GM12864 (cell line): ENCODE results near the gene RCAN1.

Experiments
- DNase-seq: peaks from one replicate; pipeline ENCODE4 v3.0.0-alpha.2; 2011; ENCODE audit warnings: low read depth
- H3K4me3 ChIP-seq: 2 replicates; pipeline ENCODE4 v1.5.1; 2011; ENCODE audit warnings: mild to moderate bottlenecking, low read depth, low read length, control low read depth
- TF ChIP-seq, protein P1 (sequence below): IDR thresholded peaks from 2 replicates; pipeline ENCODE4 v1.5.1; 2011; ENCODE audit warnings: low read depth, mild to moderate bottlenecking, moderate library complexity, low read length, control low read depth, inconsistent platforms; ENCODE audit errors: missing control alignments

The RCAN1 gene

GRCh38 chr21:34543017-34543416 is 71.9 kb downstream of the RCAN1 start:
- DNase-seq: no peak
- H3K4me3 ChIP-seq: no peak overlapping the region
- TF ChIP-seq, protein P1, sequence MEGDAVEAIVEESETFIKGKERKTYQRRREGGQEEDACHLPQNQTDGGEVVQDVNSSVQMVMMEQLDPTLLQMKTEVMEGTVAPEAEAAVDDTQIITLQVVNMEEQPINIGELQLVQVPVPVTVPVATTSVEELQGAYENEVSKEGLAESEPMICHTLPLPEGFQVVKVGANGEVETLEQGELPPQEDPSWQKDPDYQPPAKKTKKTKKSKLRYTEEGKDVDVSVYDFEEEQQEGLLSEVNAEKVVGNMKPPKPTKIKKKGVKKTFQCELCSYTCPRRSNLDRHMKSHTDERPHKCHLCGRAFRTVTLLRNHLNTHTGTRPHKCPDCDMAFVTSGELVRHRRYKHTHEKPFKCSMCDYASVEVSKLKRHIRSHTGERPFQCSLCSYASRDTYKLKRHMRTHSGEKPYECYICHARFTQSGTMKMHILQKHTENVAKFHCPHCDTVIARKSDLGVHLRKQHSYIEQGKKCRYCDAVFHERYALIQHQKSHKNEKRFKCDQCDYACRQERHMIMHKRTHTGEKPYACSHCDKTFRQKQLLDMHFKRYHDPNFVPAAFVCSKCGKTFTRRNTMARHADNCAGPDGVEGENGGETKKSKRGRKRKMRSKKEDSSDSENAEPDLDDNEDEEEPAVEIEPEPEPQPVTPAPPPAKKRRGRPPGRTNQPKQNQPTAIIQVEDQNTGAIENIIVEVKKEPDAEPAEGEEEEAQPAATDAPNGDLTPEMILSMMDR: no peak

- DNase-seq: no peak
- TF ChIP-seq, protein P1: no peak
- no peak overlapping the region for H3K4me3 ChIP-seq
Measured at GRCh38 chr21:34540206-34540605, 74.7 kb downstream of the RCAN1 start.

DNA sequence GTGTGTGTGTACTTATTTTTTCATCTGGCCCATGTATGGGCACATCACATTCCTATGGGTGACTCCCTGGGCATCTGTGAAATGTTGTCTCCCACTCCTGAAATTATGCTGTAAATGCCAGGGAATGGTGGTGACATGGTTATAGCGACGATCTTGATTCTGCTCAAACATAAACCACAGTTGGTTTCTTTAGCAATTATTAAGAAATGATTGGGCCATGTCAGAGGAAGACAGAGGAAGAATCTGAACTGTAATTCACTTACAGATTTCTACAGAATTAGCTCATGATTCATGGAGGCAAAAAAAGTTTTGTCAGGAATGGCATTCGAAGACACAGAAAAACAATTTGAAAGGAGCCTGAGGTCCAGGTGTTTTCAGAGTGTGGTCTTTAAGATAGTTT is 77.1 kb downstream of the RCAN1 start:
- TF ChIP-seq, protein P1: no peak
- no peak for DNase-seq
- no peak overlapping the region for H3K4me3 ChIP-seq

DNA sequence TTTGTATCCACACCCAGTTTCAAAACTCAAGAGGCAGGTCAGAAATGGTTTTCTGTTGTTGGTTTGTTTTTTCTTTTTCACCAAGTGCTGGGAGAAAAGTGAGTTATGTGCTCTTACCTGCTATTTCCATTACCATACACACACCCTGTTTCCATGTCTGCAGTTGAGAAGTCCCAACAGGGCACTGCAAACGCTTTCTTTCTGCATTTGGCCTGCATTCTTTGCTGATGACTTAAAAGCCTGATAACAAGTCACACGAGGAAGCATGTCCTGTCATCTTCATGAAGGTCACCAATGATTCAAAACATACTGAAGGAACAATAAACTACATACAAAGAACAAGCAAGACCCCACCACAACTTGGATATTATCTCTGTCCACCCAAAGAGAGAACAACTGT is 78.1 kb downstream of the RCAN1 start:
- DNase-seq: no peak
- no peak overlapping the region for H3K4me3 ChIP-seq
- TF ChIP-seq, protein P1: no peak

DNA sequence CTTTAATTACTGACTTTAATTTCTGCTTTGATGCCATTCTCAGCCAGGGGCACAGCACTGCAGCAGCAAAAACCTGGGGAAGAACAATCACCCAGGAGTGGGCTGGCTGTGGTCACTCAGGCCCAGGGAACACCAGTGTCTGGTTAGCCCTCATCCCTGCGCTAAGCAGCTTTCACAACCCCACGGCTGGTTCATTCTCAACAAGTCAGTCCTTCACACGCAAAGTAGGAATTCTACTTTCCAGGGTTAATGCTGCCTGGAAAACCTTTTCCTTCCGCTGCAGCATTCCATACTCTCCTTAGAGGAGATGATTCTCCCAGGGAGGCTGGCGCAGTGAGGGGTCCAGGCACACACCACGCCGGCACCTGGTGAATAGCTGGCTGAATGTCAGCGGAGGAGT is 78.6 kb downstream of the RCAN1 start:
- TF ChIP-seq, protein P1: no peak
- DNase-seq: no peak
- H3K4me3 ChIP-seq: no peak overlapping the region

DNA sequence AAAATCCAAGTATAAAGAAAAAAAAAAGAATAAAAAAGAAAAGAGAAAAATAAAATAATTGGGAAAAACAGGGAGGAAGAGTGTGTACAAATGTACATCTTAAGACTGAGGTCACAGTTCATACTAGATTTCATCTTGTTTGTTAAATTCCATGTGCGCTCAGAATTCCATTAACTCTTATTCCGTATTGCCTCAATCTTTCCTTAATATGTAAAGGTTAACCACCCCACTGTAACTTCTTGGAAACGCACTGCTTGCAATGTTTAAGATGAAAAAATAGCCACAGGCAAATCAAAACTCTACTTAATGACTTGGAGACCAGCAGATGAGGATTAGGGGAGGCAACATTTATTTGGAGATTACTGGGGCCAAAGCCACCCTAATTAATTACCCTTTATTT is 79.0 kb downstream of the RCAN1 start:
- DNase-seq: no peak
- no peak overlapping the region for H3K4me3 ChIP-seq
- TF ChIP-seq, protein P1: no peak

DNA sequence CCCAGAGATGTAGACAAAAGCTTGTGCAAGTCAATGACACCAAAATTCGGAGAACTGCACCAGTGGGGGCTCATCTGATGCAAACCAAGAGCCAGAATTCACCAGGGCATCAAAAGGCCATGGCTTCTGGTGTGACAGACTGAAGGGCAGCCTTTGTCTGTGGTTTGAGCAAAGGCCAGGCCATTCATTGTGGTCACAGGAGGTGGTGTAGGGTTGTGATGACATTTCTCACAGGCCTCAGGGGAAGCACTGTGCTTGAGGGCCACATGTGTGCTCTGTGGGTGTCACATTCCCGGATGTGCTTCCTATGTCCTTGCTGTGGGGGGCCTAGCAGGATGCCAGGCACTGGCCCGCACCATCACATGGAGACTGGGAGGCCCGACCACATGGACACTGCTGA is 80.4 kb downstream of the RCAN1 start:
- TF ChIP-seq, protein P1: no peak
- DNase-seq: no peak
- H3K4me3 ChIP-seq: no peak overlapping the region
